NCI-H82 (cell line): ENCODE data around the gene RTCA.
"Not testable (repeated sequence)": the region's sequence is repeated elsewhere in the genome, so short reads cannot be mapped to it uniquely, and the experiment has no call there.

ENCODE experiments used
- DNase-seq: peaks from one replicate; lab custom pipeline; 2025; lab: John Stamatoyannopoulos, UW

RTCA gene

GRCh38 chr1:100261686-100262085 is 4.3 kb upstream of the RTCA start:
- DNase-seq, result no peak

GRCh38 chr1:100264081-100264480 is 1.9 kb upstream of the RTCA start:
- DNase-seq, result not testable (repeated sequence)

GRCh38 chr1:100265562-100265930 is 470 bp upstream of the RTCA start:
- DNase-seq, result peak; percentile 61

GRCh38 chr1:100266741-100267140 is 725 bp downstream of the RTCA start:
- no peak for DNase-seq

- DNase-seq, result no peak
These were observed 1.3 kb downstream of the RTCA start for GRCh38 chr1:100267284-100267683.

GRCh38 chr1:100268202-100268601 is 2.2 kb downstream of the RTCA start:
- no peak for DNase-seq

GRCh38 chr1:100277866-100278265 is 11.8 kb downstream of the RTCA start:
- DNase-seq, result no peak

- DNase-seq, result no peak
These were observed 13.4 kb downstream of the RTCA start for GRCh38 chr1:100279358-100279923.

- no peak for DNase-seq
These were observed 14.1 kb downstream of the RTCA start for GRCh38 chr1:100279954-100280682.

GRCh38 chr1:100284591-100284990 is 18.6 kb downstream of the RTCA start:
- no peak for DNase-seq

GRCh38 chr1:100287162-100287561 is 21.1 kb downstream of the RTCA start:
- DNase-seq, result no peak

- DNase-seq, result no peak
These were observed 24.3 kb downstream of the RTCA start for GRCh38 chr1:100290291-100290690.

- no peak for DNase-seq
These were observed 26.7 kb downstream of the RTCA start for GRCh38 chr1:100292711-100293110.

- DNase-seq, result no peak
These were observed 30.1 kb downstream of the RTCA start for GRCh38 chr1:100296140-100296539.

GRCh38 chr1:100296997-100297396 is 31.0 kb downstream of the RTCA start:
- not testable (repeated sequence) for DNase-seq

GRCh38 chr1:100298512-100298911 is 32.5 kb downstream of the RTCA start:
- no peak for DNase-seq

GRCh38 chr1:100299521-100300222 is 33.7 kb downstream of the RTCA start:
- DNase-seq, result no peak

- DNase-seq, result no peak
These were observed 34.7 kb downstream of the RTCA start for GRCh38 chr1:100300691-100301090.

- no peak for DNase-seq
These were observed 36.7 kb downstream of the RTCA start for GRCh38 chr1:100302739-100303138.

GRCh38 chr1:100304227-100304626 is 38.2 kb downstream of the RTCA start:
- DNase-seq, result no peak

GRCh38 chr1:100304921-100305320 is 38.9 kb downstream of the RTCA start:
- no peak for DNase-seq

GRCh38 chr1:100305954-100306353 is 39.9 kb downstream of the RTCA start:
- no peak for DNase-seq

- DNase-seq, result no peak
These were observed 40.8 kb downstream of the RTCA start for GRCh38 chr1:100306735-100307313.
